Measurements from ENCODE around the gene CHI3L2. TPM values are rescaled to one million over a fixed set of nuclear protein-coding genes. Genes with fewer than 3 reads are reported as not detected.

The CHI3L2 gene
- total RNA-seq, 1 experiment from 2014 or later = 1.4 TPM

GRCh38 chr1:111285879-111286278, 58.4 kb downstream of the CHI3L2 start:
- BruUV-seq (replicated peaks) = no TSS peak
- H3K4me1 Mint-ChIP-seq (ENCODE audit: insufficient read depth, unreplicated experiment) = peaks cover 9% of the 10 kb centered on the region
- no peaks in the 10 kb centered on the region for H3K9me3 Mint-ChIP-seq (ENCODE audit: unreplicated experiment)
- no peak for DNase-seq (ENCODE audit: unreplicated experiment)
- intact Hi-C loops (cut with micrococcal nuclease) = no loop called here
- no peak overlapping the region for H3K4me3 Mint-ChIP-seq (ENCODE audit: unreplicated experiment)
- POLR2A ChIA-PET = no interaction called here
- H3K27ac Mint-ChIP-seq (ENCODE audit: low read depth, unreplicated experiment) = no peak overlapping the region
- no peaks in the 10 kb centered on the region for H3K27me3 Mint-ChIP-seq (ENCODE audit: insufficient read depth, unreplicated experiment)
- CTCF ChIA-PET = no interaction called here
- H3K36me3 Mint-ChIP-seq (ENCODE audit: insufficient read depth, unreplicated experiment) = no peaks in the 10 kb centered on the region
- TF ChIP-seq, protein P1, sequence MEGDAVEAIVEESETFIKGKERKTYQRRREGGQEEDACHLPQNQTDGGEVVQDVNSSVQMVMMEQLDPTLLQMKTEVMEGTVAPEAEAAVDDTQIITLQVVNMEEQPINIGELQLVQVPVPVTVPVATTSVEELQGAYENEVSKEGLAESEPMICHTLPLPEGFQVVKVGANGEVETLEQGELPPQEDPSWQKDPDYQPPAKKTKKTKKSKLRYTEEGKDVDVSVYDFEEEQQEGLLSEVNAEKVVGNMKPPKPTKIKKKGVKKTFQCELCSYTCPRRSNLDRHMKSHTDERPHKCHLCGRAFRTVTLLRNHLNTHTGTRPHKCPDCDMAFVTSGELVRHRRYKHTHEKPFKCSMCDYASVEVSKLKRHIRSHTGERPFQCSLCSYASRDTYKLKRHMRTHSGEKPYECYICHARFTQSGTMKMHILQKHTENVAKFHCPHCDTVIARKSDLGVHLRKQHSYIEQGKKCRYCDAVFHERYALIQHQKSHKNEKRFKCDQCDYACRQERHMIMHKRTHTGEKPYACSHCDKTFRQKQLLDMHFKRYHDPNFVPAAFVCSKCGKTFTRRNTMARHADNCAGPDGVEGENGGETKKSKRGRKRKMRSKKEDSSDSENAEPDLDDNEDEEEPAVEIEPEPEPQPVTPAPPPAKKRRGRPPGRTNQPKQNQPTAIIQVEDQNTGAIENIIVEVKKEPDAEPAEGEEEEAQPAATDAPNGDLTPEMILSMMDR (IDR thresholded peaks at IDR 0.05; ENCODE audit: unreplicated experiment) = no peak

DNA sequence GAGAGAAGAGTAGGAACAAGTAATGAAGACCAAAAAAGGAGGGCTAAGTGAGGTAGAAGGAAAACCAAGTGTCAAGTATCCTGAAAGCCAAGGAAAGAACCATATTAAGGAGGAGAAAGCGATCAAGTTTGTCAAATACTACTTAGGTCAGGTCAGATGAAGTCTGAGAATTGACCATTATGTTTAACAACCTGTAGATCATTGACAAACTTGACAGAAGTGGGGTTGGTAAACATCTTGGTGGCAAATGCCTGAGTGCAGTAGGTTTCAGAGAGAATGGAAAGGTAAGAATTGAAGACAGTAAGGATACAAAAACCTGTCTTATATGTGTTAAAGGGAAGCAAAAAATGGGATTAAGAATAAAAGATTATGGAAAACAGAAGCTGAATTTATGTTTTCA, 59.4 kb downstream of the CHI3L2 start:
- TF ChIP-seq, protein P1 (IDR thresholded peaks at IDR 0.05; ENCODE audit: unreplicated experiment) = no peak
- DNase-seq (ENCODE audit: unreplicated experiment) = no peak
- ChIA-PET CTCF (no interaction called here), POLR2A (no interaction called here)
- Mint-ChIP-seq H3K9me3 (ENCODE audit: unreplicated experiment) (no peaks in the 10 kb centered on the region), H3K27ac (ENCODE audit: low read depth, unreplicated experiment) (no peak overlapping the region), H3K27me3 (ENCODE audit: insufficient read depth, unreplicated experiment) (no peaks in the 10 kb centered on the region), H3K4me1 (ENCODE audit: insufficient read depth, unreplicated experiment) (peaks cover 13% of the 10 kb centered on the region), H3K4me3 (ENCODE audit: unreplicated experiment) (no peak overlapping the region), H3K36me3 (ENCODE audit: insufficient read depth, unreplicated experiment) (no peaks in the 10 kb centered on the region)
- intact Hi-C loops (cut with micrococcal nuclease) = no loop called here
- no TSS peak for BruUV-seq (replicated peaks)

- Mint-ChIP-seq H3K27me3 (ENCODE audit: insufficient read depth, unreplicated experiment) (no peaks in the 10 kb centered on the region), H3K27ac (ENCODE audit: low read depth, unreplicated experiment) (no peak overlapping the region), H3K36me3 (ENCODE audit: insufficient read depth, unreplicated experiment) (no peaks in the 10 kb centered on the region), H3K4me3 (ENCODE audit: unreplicated experiment) (no peak overlapping the region), H3K9me3 (ENCODE audit: unreplicated experiment) (no peaks in the 10 kb centered on the region), H3K4me1 (ENCODE audit: insufficient read depth, unreplicated experiment) (peaks cover 13% of the 10 kb centered on the region)
- TF ChIP-seq, protein P1 (IDR thresholded peaks at IDR 0.05; ENCODE audit: unreplicated experiment) = no peak
- no TSS peak for BruUV-seq (replicated peaks)
- intact Hi-C loops (cut with micrococcal nuclease) = no loop called here
- ChIA-PET POLR2A (no interaction called here), CTCF (interaction anchor here (0.5 to 1.3 kb wide), 4 partner anchors 45 to 334 kb away, joined by 3 to 7 read pairs (median 4); no protein-coding TSS in a partner anchor)
- no peak for DNase-seq (ENCODE audit: unreplicated experiment)
Measured at GRCh38 chr1:111289371-111289770, 61.9 kb downstream of the CHI3L2 start.

DNA sequence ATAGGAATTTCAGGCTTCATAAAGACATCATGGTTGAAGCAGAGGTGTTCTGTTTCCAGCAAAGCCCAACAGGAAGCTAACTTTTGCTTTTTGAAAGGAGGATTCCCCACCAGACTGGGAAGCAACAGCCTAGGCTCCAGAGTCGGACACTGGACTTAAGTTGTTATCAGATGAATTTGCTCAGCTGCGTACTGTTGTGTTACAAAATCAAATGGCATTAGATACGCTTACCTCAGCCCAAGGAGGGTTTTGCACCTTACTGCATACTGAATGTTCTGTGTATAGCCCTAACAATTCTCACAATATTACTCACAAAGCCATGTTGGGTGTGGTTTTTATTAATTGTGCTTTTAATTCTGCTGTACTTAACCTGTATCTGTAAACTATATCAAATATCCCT, 62.6 kb downstream of the CHI3L2 start:
- intact Hi-C loops (cut with micrococcal nuclease) = no loop called here
- peaks cover 13% of the 10 kb centered on the region for H3K4me1 Mint-ChIP-seq (ENCODE audit: insufficient read depth, unreplicated experiment)
- H3K27me3 Mint-ChIP-seq (ENCODE audit: insufficient read depth, unreplicated experiment) = no peaks in the 10 kb centered on the region
- TF ChIP-seq, protein P1 (IDR thresholded peaks at IDR 0.05; ENCODE audit: unreplicated experiment) = no peak
- H3K9me3 Mint-ChIP-seq (ENCODE audit: unreplicated experiment) = no peaks in the 10 kb centered on the region
- POLR2A ChIA-PET = no interaction called here
- BruUV-seq (replicated peaks) = no TSS peak
- H3K36me3 Mint-ChIP-seq (ENCODE audit: insufficient read depth, unreplicated experiment) = no peaks in the 10 kb centered on the region
- no peak overlapping the region for H3K4me3 Mint-ChIP-seq (ENCODE audit: unreplicated experiment)
- no peak overlapping the region for H3K27ac Mint-ChIP-seq (ENCODE audit: low read depth, unreplicated experiment)
- no peak for DNase-seq (ENCODE audit: unreplicated experiment)
- CTCF ChIA-PET = interaction anchor here (1.0 kb wide), 1 partner anchor 44 kb away, joined by 7 read pairs; no protein-coding TSS in a partner anchor
